ENCODE measurements around the gene TMEFF2. TPM values are rescaled to one million over a fixed set of nuclear protein-coding genes. Genes with fewer than 3 reads are reported as not detected.

TMEFF2 gene
- total RNA-seq, 1 donor, result under 0.01 TPM

- H3K4me2 ChIP-seq (ENCODE audit: insufficient read depth, low read length), result no peak overlapping the region
- no peaks in the 10 kb centered on the region for H3K79me2 ChIP-seq (ENCODE audit: insufficient read depth, low read length)
- no peaks in the 10 kb centered on the region for H3K27me3 ChIP-seq (ENCODE audit: insufficient read depth, low read length)
- H3K4me3 ChIP-seq (ENCODE audit: insufficient read depth, low read length), result no peak overlapping the region
- DNase-seq (ENCODE audit: insufficient read length, low spot score, missing footprints), result no peak
- TF ChIP-seq CTCF (IDR thresholded peaks at IDR 0.05; ENCODE audit: extremely low read depth, low read depth, low read length), result no peak
- no peaks in the 10 kb centered on the region for H3K9me3 ChIP-seq (ENCODE audit: low read depth, low read length)
- H4K20me1 ChIP-seq (ENCODE audit: insufficient read depth, low read length), result no peaks in the 10 kb centered on the region
- H2AFZ ChIP-seq (ENCODE audit: low read length), result no peak overlapping the region
- no peak overlapping the region for H3K27ac ChIP-seq (ENCODE audit: low read depth, low read length)
- no peaks in the 10 kb centered on the region for H3K36me3 ChIP-seq (ENCODE audit: insufficient read depth, low read length)
- peaks cover 11% of the 10 kb centered on the region for H3K4me1 ChIP-seq (ENCODE audit: insufficient read depth, low read length)
Observed at GRCh38 chr2:191912764-191913163, 282.0 kb downstream of the TMEFF2 start.

- peak overlapping the region; percentile 29 for H3K4me2 ChIP-seq (ENCODE audit: insufficient read depth, low read length)
- H2AFZ ChIP-seq (ENCODE audit: low read length), result peak overlapping the region; percentile 71
- DNase-seq (ENCODE audit: insufficient read length, low spot score, missing footprints), result peak; percentile 83
Observed at GRCh38 chr2:191910518-191910917, 284.2 kb downstream of the TMEFF2 start.

GRCh38 chr2:191908874-191909273, 285.9 kb downstream of the TMEFF2 start:
- TF ChIP-seq CTCF (IDR thresholded peaks at IDR 0.05; ENCODE audit: extremely low read depth, low read depth, low read length), result no peak
- no peak for DNase-seq (ENCODE audit: insufficient read length, low spot score, missing footprints)
- Histone ChIP-seq H3K4me2 (ENCODE audit: insufficient read depth, low read length) (no peak overlapping the region), H3K79me2 (ENCODE audit: insufficient read depth, low read length) (no peaks in the 10 kb centered on the region), H3K36me3 (ENCODE audit: insufficient read depth, low read length) (no peaks in the 10 kb centered on the region), H2AFZ (ENCODE audit: low read length) (no peak overlapping the region), H3K4me1 (ENCODE audit: insufficient read depth, low read length) (peaks cover 9% of the 10 kb centered on the region), H4K20me1 (ENCODE audit: insufficient read depth, low read length) (no peaks in the 10 kb centered on the region), H3K9me3 (ENCODE audit: low read depth, low read length) (no peaks in the 10 kb centered on the region), H3K27me3 (ENCODE audit: insufficient read depth, low read length) (no peaks in the 10 kb centered on the region), H3K27ac (ENCODE audit: low read depth, low read length) (no peak overlapping the region), H3K4me3 (ENCODE audit: insufficient read depth, low read length) (no peak overlapping the region)

More at GRCh38 chr2:191910518-191910917, 284.2 kb downstream of the TMEFF2 start:
- Histone ChIP-seq H3K27me3 (ENCODE audit: insufficient read depth, low read length) (no peaks in the 10 kb centered on the region), H3K36me3 (ENCODE audit: insufficient read depth, low read length) (no peaks in the 10 kb centered on the region), H3K27ac (ENCODE audit: low read depth, low read length) (peak overlapping the region; percentile 80), H3K9me3 (ENCODE audit: low read depth, low read length) (no peaks in the 10 kb centered on the region), H4K20me1 (ENCODE audit: insufficient read depth, low read length) (no peaks in the 10 kb centered on the region), H3K79me2 (ENCODE audit: insufficient read depth, low read length) (no peaks in the 10 kb centered on the region), H3K4me3 (ENCODE audit: insufficient read depth, low read length) (no peak overlapping the region), H3K4me1 (ENCODE audit: insufficient read depth, low read length) (peaks cover 9% of the 10 kb centered on the region)
- no peak for TF ChIP-seq CTCF (IDR thresholded peaks at IDR 0.05; ENCODE audit: extremely low read depth, low read depth, low read length)

- H3K79me2 ChIP-seq (ENCODE audit: insufficient read depth, low read length), result no peaks in the 10 kb centered on the region
- H4K20me1 ChIP-seq (ENCODE audit: insufficient read depth, low read length), result no peaks in the 10 kb centered on the region
- no peak overlapping the region for H3K27ac ChIP-seq (ENCODE audit: low read depth, low read length)
- peaks cover 9% of the 10 kb centered on the region for H3K4me1 ChIP-seq (ENCODE audit: insufficient read depth, low read length)
- no peak overlapping the region for H3K4me2 ChIP-seq (ENCODE audit: insufficient read depth, low read length)
- no peak for TF ChIP-seq CTCF (IDR thresholded peaks at IDR 0.05; ENCODE audit: extremely low read depth, low read depth, low read length)
- no peaks in the 10 kb centered on the region for H3K27me3 ChIP-seq (ENCODE audit: insufficient read depth, low read length)
- no peaks in the 10 kb centered on the region for H3K9me3 ChIP-seq (ENCODE audit: low read depth, low read length)
- no peak for DNase-seq (ENCODE audit: insufficient read length, low spot score, missing footprints)
- no peak overlapping the region for H2AFZ ChIP-seq (ENCODE audit: low read length)
- H3K4me3 ChIP-seq (ENCODE audit: insufficient read depth, low read length), result no peak overlapping the region
- H3K36me3 ChIP-seq (ENCODE audit: insufficient read depth, low read length), result no peaks in the 10 kb centered on the region
Observed at GRCh38 chr2:191907545-191907944, 287.2 kb downstream of the TMEFF2 start.

All from osteoblast (primary cell).